Measurements from ENCODE around the gene SRSF7. TPM values are rescaled to one million over a fixed set of nuclear protein-coding genes. Genes with fewer than 3 reads are reported as not detected.

The SRSF7 gene
- total RNA-seq, 4 donors from 2014 or later: 80.8 to 121 (median 117) TPM

- no peaks in the 10 kb centered on the region for H3K27me3 ChIP-seq
- no peak for DNase-seq
- H3K36me3 ChIP-seq: no peaks in the 10 kb centered on the region
- intact Hi-C loops (cut with DNase I): no loop called here
- no peak overlapping the region for H3K4me3 ChIP-seq (replicated peaks in 1 of 3)
- no peaks in the 10 kb centered on the region for H3K9me3 ChIP-seq
- TF ChIP-seq POLR2A (IDR thresholded peaks at IDR 0.05) (no peak), CTCF (IDR thresholded peaks at IDR 0.05) (no peak)
- WGBS, 2 donors: 59 to 71% methylated on average over 3 of the region's 3 CpGs
- H3K27ac ChIP-seq: no peak overlapping the region
- H3K4me1 ChIP-seq: peaks cover 6 to 13% of the 10 kb centered on the region in 2 donors
Observed at GRCh38 chr2:38754506-38754905, 3.3 kb upstream of the SRSF7 start.

GRCh38 chr2:38754049-38754448 is 2.9 kb upstream of the SRSF7 start:
- Histone ChIP-seq H3K4me1 (peaks cover 9 to 13% of the 10 kb centered on the region in 2 donors), H3K9me3 (no peaks in the 10 kb centered on the region), H3K36me3 (peaks cover 0 to 4% of the 10 kb centered on the region in 2 donors), H3K4me3 (replicated peaks in 1 of 3) (no peak overlapping the region), H3K27me3 (no peaks in the 10 kb centered on the region), H3K27ac (no peak overlapping the region)
- intact Hi-C loops (cut with DNase I): no loop called here
- DNase-seq: no peak
- no peak for TF ChIP-seq POLR2A (IDR thresholded peaks at IDR 0.05)
- TF ChIP-seq CTCF (IDR thresholded peaks at IDR 0.05): no peak

- peak overlapping the region; percentile 98 to 100 (median 99) for H3K27ac ChIP-seq
Observed at GRCh38 chr2:38751596-38752410, 642 bp upstream of the SRSF7 start.

GRCh38 chr2:38750011-38750890 is 910 bp downstream of the SRSF7 start:
- peak; percentile 68 to 69 for DNase-seq
- intact Hi-C loops (cut with DNase I): no loop called here
- Histone ChIP-seq H3K4me1 (peaks cover 9 to 20% of the 10 kb centered on the region in 2 donors), H3K27ac (peak overlapping the region; percentile 98 to 100 (median 99)), H3K36me3 (peaks cover 38 to 42% of the 10 kb centered on the region in 2 donors), H3K4me3 (replicated peaks in 1 of 3) (peak overlapping the region; percentile 60 to 93 (median 92)), H3K9me3 (no peaks in the 10 kb centered on the region), H3K27me3 (no peaks in the 10 kb centered on the region)
- whole genome bisulfite sequencing, 2 donors: 1% methylated on average over 34 to 35 of the region's 59 CpGs
- TF ChIP-seq POLR2A (IDR thresholded peaks at IDR 0.05) (peak; percentile 23 to 91), CTCF (IDR thresholded peaks at IDR 0.05) (no peak)

More at GRCh38 chr2:38751596-38752410, 642 bp upstream of the SRSF7 start:
- no peak for DNase-seq
- peak overlapping the region in 2 of 3 donors; percentile 23 to 93 for H3K4me3 ChIP-seq (replicated peaks in 1 of 3)
- intact Hi-C loops (cut with DNase I): no loop called here
- H3K9me3 ChIP-seq: no peaks in the 10 kb centered on the region
- peaks cover 22 to 26% of the 10 kb centered on the region in 2 donors for H3K36me3 ChIP-seq
- peaks cover 9 to 20% of the 10 kb centered on the region in 2 donors for H3K4me1 ChIP-seq
- TF ChIP-seq POLR2A (IDR thresholded peaks at IDR 0.05): no peak
- no peak for TF ChIP-seq CTCF (IDR thresholded peaks at IDR 0.05)
- WGBS, 2 donors: 25 to 27% methylated on average over 18 of the region's 18 CpGs
- H3K27me3 ChIP-seq: no peaks in the 10 kb centered on the region
